Measurements from ENCODE around the gene C1QTNF12. TPM values are rescaled to one million over a fixed set of nuclear protein-coding genes. Genes with fewer than 3 reads are reported as not detected.

Gene C1QTNF12
- total RNA-seq, 1 donor from 2014 or later, result 2.6 TPM

GRCh38 chr1:1244192-1244811, 2.2 kb downstream of the C1QTNF12 start:
- Histone ChIP-seq H3K27ac (no peak overlapping the region), H3K27me3 (peaks cover 20% of the 10 kb centered on the region), H3K4me1 (no peaks in the 10 kb centered on the region), H3K4me3 (no peak overlapping the region), H3K9me3 (no peaks in the 10 kb centered on the region), H3K36me3 (no peaks in the 10 kb centered on the region)
- DNase-seq, result no peak
- intact Hi-C loops (cut with DNase I), result no loop called here
- TF ChIP-seq CTCF (IDR thresholded peaks at IDR 0.05), result no peak
- ATAC-seq, result no peak

GRCh38 chr1:1243807-1244191, 2.7 kb downstream of the C1QTNF12 start:
- DNase-seq, result no peak
- Histone ChIP-seq H3K36me3 (no peaks in the 10 kb centered on the region), H3K4me1 (no peaks in the 10 kb centered on the region), H3K27me3 (peaks cover 23% of the 10 kb centered on the region), H3K4me3 (no peak overlapping the region), H3K9me3 (no peaks in the 10 kb centered on the region), H3K27ac (no peak overlapping the region)
- intact Hi-C loops (cut with DNase I), result no loop called here
- ATAC-seq, result no peak
- no peak for TF ChIP-seq CTCF (IDR thresholded peaks at IDR 0.05)

GRCh38 chr1:1243266-1243660, 3.3 kb downstream of the C1QTNF12 start:
- Histone ChIP-seq H3K36me3 (no peaks in the 10 kb centered on the region), H3K4me1 (no peaks in the 10 kb centered on the region), H3K27me3 (peaks cover 27% of the 10 kb centered on the region), H3K27ac (no peak overlapping the region), H3K9me3 (no peaks in the 10 kb centered on the region), H3K4me3 (no peak overlapping the region)
- ATAC-seq, result no peak
- TF ChIP-seq CTCF (IDR thresholded peaks at IDR 0.05), result no peak
- intact Hi-C loops (cut with DNase I), result no loop called here
- no peak for DNase-seq

- Histone ChIP-seq H3K27ac (no peak overlapping the region), H3K9me3 (no peaks in the 10 kb centered on the region), H3K4me3 (no peak overlapping the region), H3K36me3 (no peaks in the 10 kb centered on the region), H3K27me3 (peaks cover 27% of the 10 kb centered on the region), H3K4me1 (no peaks in the 10 kb centered on the region)
- intact Hi-C loops (cut with DNase I), result no loop called here
- ATAC-seq (no peak), DNase-seq (no peak)
- no peak for TF ChIP-seq CTCF (IDR thresholded peaks at IDR 0.05)
Measured at GRCh38 chr1:1242461-1243265, 3.9 kb downstream of the C1QTNF12 start.

- DNase-seq, result no peak
- intact Hi-C loops (cut with DNase I), result no loop called here
- Histone ChIP-seq H3K36me3 (no peaks in the 10 kb centered on the region), H3K9me3 (no peaks in the 10 kb centered on the region), H3K4me3 (no peak overlapping the region), H3K27ac (no peak overlapping the region), H3K27me3 (peaks cover 27% of the 10 kb centered on the region), H3K4me1 (no peaks in the 10 kb centered on the region)
- TF ChIP-seq CTCF (IDR thresholded peaks at IDR 0.05), result no peak
- ATAC-seq, result no peak
Measured at GRCh38 chr1:1241588-1242219, 4.8 kb downstream of the C1QTNF12 start.

Data from upper lobe of right lung (tissue), 1 donor.